ENCODE data around the gene KLHL21. TPM values are rescaled to one million over a fixed set of nuclear protein-coding genes. Genes with fewer than 3 reads are reported as not detected.

The KLHL21 gene
- total RNA-seq, 5 donors from 2014 or later (not counting 1 experiment from before 2014, with no cell fraction given) = 21.9 to 72.3 (median 61.6) TPM

DNA sequence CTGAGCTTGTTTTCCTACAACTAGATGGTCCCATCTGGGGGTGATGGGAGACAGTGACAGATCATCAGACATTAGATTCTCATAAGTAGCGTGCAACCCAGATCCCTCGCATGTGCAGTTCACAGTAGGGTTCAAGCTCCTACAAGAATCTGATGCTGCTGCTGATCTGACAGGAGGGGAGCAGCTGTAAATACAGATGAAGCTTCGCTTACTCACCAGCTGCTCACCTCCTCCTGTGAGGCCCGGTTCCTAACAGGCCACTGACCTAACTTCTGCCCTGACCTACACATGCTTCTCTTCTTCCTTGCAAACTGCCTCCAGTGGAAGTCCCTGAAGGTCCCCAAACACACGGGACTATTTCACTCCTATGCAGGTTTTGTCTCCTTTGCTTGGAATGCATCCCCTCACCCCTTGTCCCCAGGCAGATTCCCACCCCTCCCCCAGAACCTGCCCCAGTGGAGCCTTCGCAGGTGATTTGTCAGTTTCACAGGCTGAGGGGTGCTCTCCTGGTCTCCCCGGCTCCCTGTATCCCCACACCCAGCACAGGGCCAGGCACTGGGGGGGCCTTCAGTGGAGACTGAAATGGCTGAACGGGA, 28.5 kb downstream of the KLHL21 start:
- H3K9me3 ChIP-seq = no peaks in the 10 kb centered on the region
- peaks cover 3 to 5% of the 10 kb centered on the region in 2 donors for H3K27me3 Mint-ChIP-seq
- ATAC-seq (replicated peaks in 1 of 4) (no peak), DNase-seq (no peak)
- peaks cover 0 to 4% (median 3%) of the 10 kb centered on the region in 3 donors for H3K9me3 Mint-ChIP-seq
- no peak overlapping the region for H3K4me3 ChIP-seq (ENCODE audit: control insufficient read depth in 1 of 2, extremely low read depth in 1 of 2, low read length in 1 of 2)
- peaks cover 0 to 16% of the 10 kb centered on the region in 2 experiments for H3K27me3 ChIP-seq (replicated peaks in 1 of 2; ENCODE audit: control insufficient read depth in 2 of 2, extremely low read depth in 1 of 2, insufficient read depth in 2 of 2, low read length in 1 of 2)
- H3K4me3 Mint-ChIP-seq = no peak overlapping the region
- H3K36me3 ChIP-seq (ENCODE audit: control insufficient read depth in 2 of 2, extremely low read depth in 1 of 2, insufficient read depth in 1 of 2, low read length in 1 of 2) = no peaks in the 10 kb centered on the region
- ChIA-PET POLR2A (no interaction called here), CTCF (no interaction called here)
- peaks cover 0 to 1% of the 10 kb centered on the region in 2 experiments for H3K4me1 ChIP-seq (ENCODE audit: control insufficient read depth in 1 of 2, extremely low read depth in 1 of 2, insufficient read depth in 2 of 2, low read length in 2 of 2)
- no peaks in the 10 kb centered on the region for H3K36me3 Mint-ChIP-seq
- WGBS (ENCODE audit: insufficient coverage) = 88% methylated on average over 6 of the region's 8 CpGs
- H3K27ac ChIP-seq (ENCODE audit: low read length) = no peak overlapping the region
- no peak overlapping the region for H3K27ac Mint-ChIP-seq
- H3K4me1 Mint-ChIP-seq = peaks cover 1 to 2% (median 1%) of the 10 kb centered on the region in 3 donors

DNA sequence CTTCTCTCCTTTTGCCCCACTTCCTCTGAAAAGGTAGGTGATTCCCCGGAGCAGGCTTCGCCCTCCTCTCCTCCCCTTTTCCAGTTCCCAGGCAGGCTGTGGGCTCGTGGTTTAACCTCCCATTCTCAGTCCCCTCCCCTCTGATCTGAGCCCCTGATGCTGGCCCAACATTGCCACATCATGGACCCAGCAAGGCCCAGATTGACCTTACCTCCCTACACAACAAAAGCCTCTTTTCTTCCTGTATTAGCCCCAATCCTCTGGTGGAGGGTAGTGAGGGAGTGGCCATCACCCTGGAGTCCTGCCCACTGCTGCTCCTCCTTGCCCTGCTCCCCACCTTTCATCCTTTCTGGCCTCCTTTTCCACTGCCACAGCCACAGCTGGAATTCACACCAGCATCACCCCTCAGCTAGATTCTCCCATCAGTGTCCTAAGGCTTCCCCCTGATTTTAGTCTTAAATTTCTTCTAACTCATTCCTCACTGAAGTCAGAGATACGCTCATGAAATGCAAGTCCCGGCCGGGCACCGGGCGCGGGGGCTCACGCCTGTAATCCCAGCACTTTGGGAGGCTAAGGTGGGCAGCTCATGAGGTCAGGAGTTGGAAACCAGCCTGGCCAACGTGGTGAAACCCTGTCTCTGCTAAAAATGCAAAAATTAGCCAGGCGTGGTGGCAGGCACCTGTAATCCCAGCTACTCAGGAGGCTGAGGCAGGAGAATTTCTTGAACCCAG, 29.9 kb downstream of the KLHL21 start:
- Mint-ChIP-seq H3K27ac (no peak overlapping the region), H3K4me3 (no peak overlapping the region), H3K27me3 (peaks cover 3 to 8% of the 10 kb centered on the region in 2 donors), H3K4me1 (no peaks in the 10 kb centered on the region), H3K9me3 (peaks cover 0 to 4% (median 3%) of the 10 kb centered on the region in 3 donors), H3K36me3 (no peaks in the 10 kb centered on the region)
- H3K27me3 ChIP-seq (replicated peaks in 1 of 2; ENCODE audit: control insufficient read depth in 2 of 2, extremely low read depth in 1 of 2, insufficient read depth in 2 of 2, low read length in 1 of 2) = peaks cover 0 to 16% of the 10 kb centered on the region in 2 experiments
- no peaks in the 10 kb centered on the region for H3K9me3 ChIP-seq
- no peaks in the 10 kb centered on the region for H3K4me1 ChIP-seq (ENCODE audit: control insufficient read depth in 1 of 2, extremely low read depth in 1 of 2, insufficient read depth in 2 of 2, low read length in 2 of 2)
- ATAC-seq (replicated peaks in 1 of 4) (no peak), DNase-seq (no peak)
- POLR2A ChIA-PET = no interaction called here
- no peak overlapping the region for H3K27ac ChIP-seq (ENCODE audit: low read length)
- CTCF ChIA-PET = interaction anchor here in 1 of 2 donors (0.7 kb wide), 1 partner anchor 42 kb away, joined by 3 read pairs; no protein-coding TSS in a partner anchor
- H3K4me3 ChIP-seq (ENCODE audit: control insufficient read depth in 1 of 2, extremely low read depth in 1 of 2, low read length in 1 of 2) = no peak overlapping the region
- no peaks in the 10 kb centered on the region for H3K36me3 ChIP-seq (ENCODE audit: control insufficient read depth in 2 of 2, extremely low read depth in 1 of 2, insufficient read depth in 1 of 2, low read length in 1 of 2)
- 72% methylated on average over 8 of the region's 12 CpGs for WGBS (ENCODE audit: insufficient coverage)

DNA sequence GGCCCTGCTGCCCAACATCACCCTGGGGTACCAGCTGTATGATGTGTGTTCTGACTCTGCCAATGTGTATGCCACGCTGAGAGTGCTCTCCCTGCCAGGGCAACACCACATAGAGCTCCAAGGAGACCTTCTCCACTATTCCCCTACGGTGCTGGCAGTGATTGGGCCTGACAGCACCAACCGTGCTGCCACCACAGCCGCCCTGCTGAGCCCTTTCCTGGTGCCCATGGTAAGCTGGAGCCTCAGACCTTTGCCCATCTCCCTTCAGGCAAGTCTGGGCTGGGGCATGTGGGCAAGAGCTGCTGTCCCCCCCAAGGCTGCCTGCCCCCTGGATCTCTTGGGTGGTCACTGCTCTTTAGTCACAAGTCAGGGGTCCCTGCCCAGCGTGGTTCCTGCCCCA, 31.7 kb downstream of the KLHL21 start:
- H3K27ac Mint-ChIP-seq = no peak overlapping the region
- DNase-seq = no peak
- H3K4me1 ChIP-seq (ENCODE audit: control insufficient read depth in 1 of 2, extremely low read depth in 1 of 2, insufficient read depth in 2 of 2, low read length in 2 of 2) = no peaks in the 10 kb centered on the region
- POLR2A ChIA-PET = interaction anchor here in 1 of 2 donors (0.7 kb wide), 1 partner anchor 109 kb away, joined by 3 read pairs; no protein-coding TSS in a partner anchor
- no peaks in the 10 kb centered on the region for H3K36me3 Mint-ChIP-seq
- peaks cover 3 to 8% of the 10 kb centered on the region in 2 donors for H3K27me3 Mint-ChIP-seq
- no peak overlapping the region for H3K4me3 ChIP-seq (ENCODE audit: control insufficient read depth in 1 of 2, extremely low read depth in 1 of 2, low read length in 1 of 2)
- no peak for ATAC-seq (replicated peaks in 1 of 4)
- H3K27me3 ChIP-seq (replicated peaks in 1 of 2; ENCODE audit: control insufficient read depth in 2 of 2, extremely low read depth in 1 of 2, insufficient read depth in 2 of 2, low read length in 1 of 2) = peaks cover 0 to 16% of the 10 kb centered on the region in 2 experiments
- H3K9me3 ChIP-seq = no peaks in the 10 kb centered on the region
- H3K36me3 ChIP-seq (ENCODE audit: control insufficient read depth in 2 of 2, extremely low read depth in 1 of 2, insufficient read depth in 1 of 2, low read length in 1 of 2) = no peaks in the 10 kb centered on the region
- 73% methylated on average over 5 of the region's 5 CpGs for WGBS (ENCODE audit: insufficient coverage)
- H3K27ac ChIP-seq (ENCODE audit: low read length) = no peak overlapping the region
- no peak overlapping the region for H3K4me3 Mint-ChIP-seq
- H3K9me3 Mint-ChIP-seq = peaks cover 0 to 4% (median 3%) of the 10 kb centered on the region in 3 donors
- no peaks in the 10 kb centered on the region for H3K4me1 Mint-ChIP-seq
- CTCF ChIA-PET = no interaction called here

DNA sequence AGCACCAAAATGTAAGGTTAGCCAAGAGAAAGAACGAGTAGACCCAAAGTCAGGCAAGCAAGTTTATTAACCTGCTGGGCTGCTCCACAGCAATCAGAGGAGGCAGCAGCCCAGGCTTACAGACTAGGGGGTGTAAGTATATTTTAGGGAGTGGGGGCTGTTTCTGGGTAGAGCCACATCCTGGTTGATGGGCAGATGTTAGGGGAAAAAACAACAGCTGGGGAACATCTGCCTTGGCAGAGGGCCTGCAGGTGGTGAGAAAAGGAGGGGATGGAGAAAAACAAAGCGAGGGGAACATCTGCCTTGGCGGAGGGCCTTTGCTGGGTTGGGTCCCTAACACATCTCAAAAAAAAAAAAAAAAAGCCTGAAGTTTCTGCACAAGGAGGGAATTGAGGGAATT, 32.6 kb downstream of the KLHL21 start:
- ATAC-seq (replicated peaks in 1 of 4) = no peak

DNA sequence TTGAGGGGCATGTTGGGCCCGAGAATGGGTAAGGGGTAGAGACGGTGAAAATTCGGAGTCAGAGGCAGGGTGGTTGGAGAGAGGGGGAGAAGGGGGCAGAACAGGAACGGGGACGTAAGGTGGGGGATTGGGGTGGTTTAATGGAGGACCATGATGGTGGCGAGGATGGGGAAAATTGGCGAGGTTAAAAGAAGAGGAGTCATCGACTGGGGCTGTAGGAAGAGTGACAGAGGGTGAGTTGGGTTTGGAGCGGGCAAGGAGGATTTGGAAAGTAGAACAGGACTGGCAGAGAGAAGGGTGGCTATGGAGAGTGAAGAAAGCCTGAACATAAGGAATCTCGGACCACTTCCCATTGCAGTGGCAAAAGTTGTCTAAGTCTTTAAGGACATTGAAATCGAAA, 33.6 kb downstream of the KLHL21 start:
- no peak overlapping the region for H3K27ac ChIP-seq (ENCODE audit: low read length)
- Mint-ChIP-seq H3K9me3 (peaks cover 0 to 4% (median 3%) of the 10 kb centered on the region in 3 donors), H3K4me1 (no peaks in the 10 kb centered on the region), H3K27me3 (peaks cover 3 to 8% of the 10 kb centered on the region in 2 donors), H3K36me3 (no peaks in the 10 kb centered on the region), H3K4me3 (no peak overlapping the region), H3K27ac (no peak overlapping the region)
- H3K4me1 ChIP-seq (ENCODE audit: control insufficient read depth in 1 of 2, extremely low read depth in 1 of 2, insufficient read depth in 2 of 2, low read length in 2 of 2) = no peaks in the 10 kb centered on the region
- no peak overlapping the region for H3K4me3 ChIP-seq (ENCODE audit: control insufficient read depth in 1 of 2, extremely low read depth in 1 of 2, low read length in 1 of 2)
- CTCF ChIA-PET = no interaction called here
- H3K9me3 ChIP-seq = no peaks in the 10 kb centered on the region
- POLR2A ChIA-PET = no interaction called here
- H3K36me3 ChIP-seq (ENCODE audit: control insufficient read depth in 2 of 2, extremely low read depth in 1 of 2, insufficient read depth in 1 of 2, low read length in 1 of 2) = no peaks in the 10 kb centered on the region
- DNase-seq (no peak), ATAC-seq (replicated peaks in 1 of 4) (no peak)
- 85% methylated on average over 11 of the region's 11 CpGs for WGBS (ENCODE audit: insufficient coverage)
- peaks cover 0 to 14% of the 10 kb centered on the region in 2 experiments for H3K27me3 ChIP-seq (replicated peaks in 1 of 2; ENCODE audit: control insufficient read depth in 2 of 2, extremely low read depth in 1 of 2, insufficient read depth in 2 of 2, low read length in 1 of 2)

More for the DNA sequence above, 32.6 kb downstream of the KLHL21 start:
- POLR2A ChIA-PET = no interaction called here
- Histone ChIP-seq H3K4me1 (ENCODE audit: control insufficient read depth in 1 of 2, extremely low read depth in 1 of 2, insufficient read depth in 2 of 2, low read length in 2 of 2) (no peaks in the 10 kb centered on the region), H3K36me3 (ENCODE audit: control insufficient read depth in 2 of 2, extremely low read depth in 1 of 2, insufficient read depth in 1 of 2, low read length in 1 of 2) (no peaks in the 10 kb centered on the region), H3K27ac (ENCODE audit: low read length) (no peak overlapping the region), H3K4me3 (ENCODE audit: control insufficient read depth in 1 of 2, extremely low read depth in 1 of 2, low read length in 1 of 2) (no peak overlapping the region), H3K27me3 (replicated peaks in 1 of 2; ENCODE audit: control insufficient read depth in 2 of 2, extremely low read depth in 1 of 2, insufficient read depth in 2 of 2, low read length in 1 of 2) (peaks cover 0 to 18% of the 10 kb centered on the region in 2 experiments), H3K9me3 (no peaks in the 10 kb centered on the region)
- DNase-seq = no peak
- CTCF ChIA-PET = no interaction called here
- Mint-ChIP-seq H3K27me3 (peaks cover 3 to 8% of the 10 kb centered on the region in 2 donors), H3K36me3 (no peaks in the 10 kb centered on the region), H3K4me3 (no peak overlapping the region), H3K27ac (no peak overlapping the region), H3K9me3 (peaks cover 0 to 4% (median 3%) of the 10 kb centered on the region in 3 donors), H3K4me1 (no peaks in the 10 kb centered on the region)
- 71% methylated on average over 1 of the region's 3 CpGs for WGBS (ENCODE audit: insufficient coverage)

DNA sequence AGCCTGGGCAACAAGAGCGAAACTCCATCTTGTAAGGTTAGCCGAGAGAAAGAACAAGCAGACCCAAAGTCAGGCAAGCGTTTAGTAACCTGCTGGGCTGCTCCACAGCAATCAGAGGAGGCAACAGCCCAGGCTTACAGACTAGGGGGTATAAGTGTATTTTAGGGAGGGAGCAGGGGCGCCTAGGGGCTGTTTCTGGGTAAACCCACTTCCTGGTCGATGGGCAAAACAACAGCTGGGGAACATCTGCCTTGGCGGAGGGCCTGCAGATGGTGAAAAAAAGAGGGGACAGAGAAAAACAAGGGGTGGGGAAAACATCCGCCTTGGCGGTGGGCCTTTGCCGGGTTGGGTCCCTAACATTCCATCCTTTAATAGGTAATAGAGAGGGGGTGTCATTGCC, 42.4 kb downstream of the KLHL21 start:
- CTCF ChIA-PET = no interaction called here
- Mint-ChIP-seq H3K27ac (no peak overlapping the region), H3K4me1 (peaks cover 0 to 3% (median 3%) of the 10 kb centered on the region in 3 donors), H3K4me3 (no peak overlapping the region), H3K36me3 (no peaks in the 10 kb centered on the region), H3K9me3 (no peaks in the 10 kb centered on the region), H3K27me3 (peaks cover 0 to 2% of the 10 kb centered on the region in 2 donors)
- WGBS (ENCODE audit: insufficient coverage) = 58% methylated on average over 4 of the region's 9 CpGs
- H3K27me3 ChIP-seq (replicated peaks in 1 of 2; ENCODE audit: control insufficient read depth in 2 of 2, extremely low read depth in 1 of 2, insufficient read depth in 2 of 2, low read length in 1 of 2) = peaks cover 0 to 11% of the 10 kb centered on the region in 2 experiments
- POLR2A ChIA-PET = interaction anchor here in 1 of 2 donors (1.1 kb wide), 1 partner anchor 21 kb away, joined by 7 read pairs; no protein-coding TSS in a partner anchor
- DNase-seq (no peak), ATAC-seq (replicated peaks in 1 of 4) (no peak)
- H3K36me3 ChIP-seq (ENCODE audit: control insufficient read depth in 2 of 2, extremely low read depth in 1 of 2, insufficient read depth in 1 of 2, low read length in 1 of 2) = no peaks in the 10 kb centered on the region
- H3K27ac ChIP-seq (ENCODE audit: low read length) = no peak overlapping the region
- no peaks in the 10 kb centered on the region for H3K4me1 ChIP-seq (ENCODE audit: control insufficient read depth in 1 of 2, extremely low read depth in 1 of 2, insufficient read depth in 2 of 2, low read length in 2 of 2)
- no peaks in the 10 kb centered on the region for H3K9me3 ChIP-seq
- no peak overlapping the region for H3K4me3 ChIP-seq (ENCODE audit: control insufficient read depth in 1 of 2, extremely low read depth in 1 of 2, low read length in 1 of 2)
